Measurements from ENCODE around the gene SLC25A5.

Gene SLC25A5

GRCh38 chrX:119482041-119482440, 13.8 kb downstream of the SLC25A5 start (continued):
- TF ChIP-seq ZNF639 (tag by site-specific recombination; IDR thresholded peaks at IDR 0.05) (no peak), ZNF670 (tag by site-specific recombination; IDR thresholded peaks at IDR 0.05; ENCODE audit: low read depth) (no peak)

GRCh38 chrX:119482481-119483480, 14.5 kb downstream of the SLC25A5 start:
- Histone ChIP-seq H3K4me3 (ENCODE audit: low read depth, low read length) (no peak overlapping the region; the same call in 1 of the 2 replicates), H3K36me3 (ENCODE audit: control insufficient read depth in 2 of 2, insufficient read depth in 1 of 2, low read length in 2 of 2) (no peaks in the 10 kb centered on the region), H3K4me1 (ENCODE audit: control insufficient read depth, insufficient read depth, low read length) (no peaks in the 10 kb centered on the region), H3K9me3 (ENCODE audit: control insufficient read depth, insufficient read depth, low read depth, low read length) (no peaks in the 10 kb centered on the region), H3K27ac (ENCODE audit: extremely low read depth, low read depth, low read length) (no peak overlapping the region)
- ChIA-PET CTCF (interaction anchor here (0.5 to 2.7 kb wide), 21 partner anchors 8 to 390 kb away, joined by 3 to 16 read pairs (median 4); partner anchors contain the start of gene SLC25A5), POLR2A (interaction anchor here (0.6 kb wide), 2 partner anchors 174 to 313 kb away, joined by 4 read pairs; no protein-coding TSS in a partner anchor)
- TF ChIP-seq ZNF169 (tag by site-specific recombination; IDR thresholded peaks at IDR 0.05): no peak
- peak; percentile 65; the same call in 1 of the 2 replicates for TF ChIP-seq ZNF692 (tag by site-specific recombination; IDR thresholded peaks at IDR 0.05)
- TF ChIP-seq REPIN1 (tag by site-specific recombination; IDR thresholded peaks at IDR 0.05; ENCODE audit: low read depth): no peak
- no peak for TF ChIP-seq ZNF76 (tag by site-specific recombination; IDR thresholded peaks at IDR 0.05; ENCODE audit: borderline replicate concordance, low read depth)
- no peak for TF ChIP-seq SCRT2 (tag by site-specific recombination; IDR thresholded peaks at IDR 0.05)
- TF ChIP-seq GLIS1 (tag by site-specific recombination; IDR thresholded peaks at IDR 0.05): no peak
- no peak for TF ChIP-seq ZNF26 (tag by site-specific recombination; IDR thresholded peaks at IDR 0.05)
- no peak for TF ChIP-seq ZNF530 (tag by site-specific recombination; IDR thresholded peaks at IDR 0.05; ENCODE audit: low read depth)
- no peak for TF ChIP-seq ZNF239 (tag by site-specific recombination; IDR thresholded peaks at IDR 0.05)
- TF ChIP-seq ZNF302 (tag by site-specific recombination; IDR thresholded peaks at IDR 0.05; ENCODE audit: low read depth): no peak
- no peak for TF ChIP-seq MEIS1 (CRISPR knock-in tag; IDR thresholded peaks at IDR 0.05; ENCODE audit: borderline replicate concordance)
- TF ChIP-seq ZNF366 (tag by site-specific recombination; conservative IDR thresholded peaks at IDR 0.05): 0 out of 2 replicates have a peak, but pooled peaks have one; percentile 26
- peak; percentile 76; the same call in 1 of the 2 replicates for TF ChIP-seq ZNF501 (tag by site-specific recombination; IDR thresholded peaks at IDR 0.05)
- TF ChIP-seq TRIM28 (IDR thresholded peaks at IDR 0.05; ENCODE audit: borderline replicate concordance, low read length): peak; percentile 56; the same call in 1 of the 2 replicates
- TF ChIP-seq ZBTB49 (tag by site-specific recombination; IDR thresholded peaks at IDR 0.05; ENCODE audit: low read depth): no peak
- no peak for TF ChIP-seq ZNF624 (tag by site-specific recombination; IDR thresholded peaks at IDR 0.05)
- TF ChIP-seq ZNF514 (tag by site-specific recombination; IDR thresholded peaks at IDR 0.05): no peak
- TF ChIP-seq ZNF585B (tag by site-specific recombination; IDR thresholded peaks at IDR 0.05): no peak
- TF ChIP-seq ZBTB10 (tag by site-specific recombination; IDR thresholded peaks at IDR 0.05): no peak
- TF ChIP-seq ZNF18 (tag by site-specific recombination; IDR thresholded peaks at IDR 0.05): no peak
- no peak for TF ChIP-seq ZNF132 (tag by site-specific recombination; IDR thresholded peaks at IDR 0.05; ENCODE audit: borderline replicate concordance)
- TF ChIP-seq ZNF837 (tag by site-specific recombination; IDR thresholded peaks at IDR 0.05): no peak

Measured in HEK293 (cell line).